Activated CD8-positive, alpha-beta T cell treated with anti-CD3 and anti-CD28 coated beads for 36 hours (primary cell): ENCODE measurements around the gene GRIPAP1. TPM values are rescaled to one million over a fixed set of nuclear protein-coding genes. Genes with fewer than 3 reads are reported as not detected.

Source experiments
- ATAC-seq: fragments of 200-7000 bp; cut with Tn5 transposase; one replicate; pipeline ENCODE4 v1.10.0; 2021; ENCODE audit warnings: mild to moderate bottlenecking, moderate library complexity
- CTCF ChIA-PET: fragments of 350-600 bp; sonication (Branson Sonifier 250); formaldehyde crosslinking; loops from one replicate; lab custom pipeline; 2021; ENCODE audit warnings: antibody characterized with exemption; lab: Charles Lee
- POLR2A ChIA-PET: fragments of 350-600 bp; sonication (Branson Sonifier 250); formaldehyde crosslinking; loops from one replicate; lab custom pipeline; 2021; ENCODE audit warnings: antibody characterized with exemption; lab: Charles Lee
- DNase-seq: peaks from one replicate; pipeline ENCODE4 v3.0.0-alpha.2; 2020
- H3K27ac Mint-ChIP-seq: one replicate; pipeline ENCODE4 v1.8.0; 2021; ENCODE audit warnings: mild to moderate bottlenecking, mixed read lengths
- H3K27me3 Mint-ChIP-seq: one replicate; pipeline ENCODE4 v1.8.0; 2021; ENCODE audit warnings: mixed read lengths
- H3K36me3 Mint-ChIP-seq: one replicate; pipeline ENCODE4 v1.8.0; 2021; ENCODE audit warnings: low read depth, mixed read lengths
- H3K4me1 Mint-ChIP-seq: one replicate; pipeline ENCODE4 v1.8.0; 2021; ENCODE audit warnings: low read depth, mixed read lengths
- H3K4me3 Mint-ChIP-seq: one replicate; pipeline ENCODE4 v1.8.0; 2021; ENCODE audit warnings: mild to moderate bottlenecking, moderate library complexity, mixed read lengths
- H3K9me3 Mint-ChIP-seq: one replicate; pipeline ENCODE4 v1.8.0; 2021; ENCODE audit warnings: mixed read lengths
- CTCF ChIP-seq: fragments of 200-600 bp; IDR thresholded peaks from one replicate; pipeline ENCODE4 v1.8.0; 2022; ENCODE audit warnings: antibody characterized with exemption, mild to moderate bottlenecking
- intact Hi-C: fragments of 100-400 bp; cut with micrococcal nuclease; formaldehyde crosslinking; loops from one replicate; pipeline ENCODE4 v1.10.0; 2022
- total RNA-seq, 2 experiments: library from RNA; stranded (reverse); gene quantifications; one replicate each; pipeline ENCODE4 v1.2.3, GENCODE V29; 2021

The GRIPAP1 gene
- total RNA-seq, 2 experiments from 2014 or later, result 64.3 to 67.7 TPM

- ATAC-seq, result no peak
- CTCF ChIA-PET, result no interaction called here
These were observed 27.0 kb downstream of the GRIPAP1 start for GRCh38 chrX:48975041-48975440.

GRCh38 chrX:48974574-48974973 is 27.5 kb downstream of the GRIPAP1 start:
- no peaks in the 10 kb centered on the region for H3K9me3 Mint-ChIP-seq
- DNase-seq, result no peak
- ChIA-PET CTCF (interaction anchor here (3.2 kb wide), 1 partner anchor 11 kb away, joined by 7 read pairs; no protein-coding TSS in a partner anchor), POLR2A (no interaction called here)
- no peak overlapping the region for H3K4me3 Mint-ChIP-seq
- no peak for ATAC-seq
- H3K36me3 Mint-ChIP-seq, result peaks cover 26% of the 10 kb centered on the region
- no peak for TF ChIP-seq CTCF
- peaks cover 18% of the 10 kb centered on the region for H3K4me1 Mint-ChIP-seq
- intact Hi-C loops, result loop anchor here (5.0 kb wide), 1 partner anchor 68 kb away; the partner anchor contains the start of gene TFE3
- peak overlapping the region; percentile 21 for H3K27ac Mint-ChIP-seq
- H3K27me3 Mint-ChIP-seq, result no peaks in the 10 kb centered on the region

More at GRCh38 chrX:48975041-48975440, 27.0 kb downstream of the GRIPAP1 start:
- Mint-ChIP-seq H3K4me3 (no peak overlapping the region), H3K27ac (no peak overlapping the region), H3K27me3 (no peaks in the 10 kb centered on the region), H3K36me3 (peaks cover 27% of the 10 kb centered on the region), H3K4me1 (peaks cover 18% of the 10 kb centered on the region), H3K9me3 (no peaks in the 10 kb centered on the region)
- POLR2A ChIA-PET, result no interaction called here
- TF ChIP-seq CTCF, result no peak
- DNase-seq, result no peak
- intact Hi-C loops, result no loop called here

- Mint-ChIP-seq H3K4me1 (peaks cover 18% of the 10 kb centered on the region), H3K27ac (no peak overlapping the region), H3K36me3 (peaks cover 26% of the 10 kb centered on the region), H3K4me3 (no peak overlapping the region), H3K27me3 (no peaks in the 10 kb centered on the region), H3K9me3 (no peaks in the 10 kb centered on the region)
- TF ChIP-seq CTCF, result no peak
- DNase-seq (no peak), ATAC-seq (no peak)
- CTCF ChIA-PET, result interaction anchor here (3.2 kb wide), 1 partner anchor 10 kb away, joined by 7 read pairs; no protein-coding TSS in a partner anchor
- POLR2A ChIA-PET, result no interaction called here
- intact Hi-C loops, result loop anchor here (5.0 kb wide), 1 partner anchor 68 kb away; the partner anchor contains the start of gene TFE3
These were observed 28.0 kb downstream of the GRIPAP1 start for GRCh38 chrX:48974033-48974432.

- ChIA-PET CTCF (interaction anchor here (1.0 to 3.2 kb wide), 6 partner anchors 9 to 71 kb away, joined by 3 to 7 read pairs (median 3); partner anchors contain the start of gene TFE3), POLR2A (interaction anchor here (1.3 to 1.6 kb wide), 3 partner anchors 11 to 394 kb away, joined by 3 to 4 read pairs (median 3); no protein-coding TSS in a partner anchor)
- Mint-ChIP-seq H3K9me3 (no peaks in the 10 kb centered on the region), H3K27ac (no peak overlapping the region), H3K36me3 (peaks cover 18% of the 10 kb centered on the region), H3K4me3 (peak overlapping the region; percentile 33), H3K27me3 (no peaks in the 10 kb centered on the region), H3K4me1 (peaks cover 18% of the 10 kb centered on the region)
- ATAC-seq (peak; percentile 51), DNase-seq (peak; percentile 52)
- intact Hi-C loops, result loop anchor here (5.0 kb wide), 1 partner anchor 70 kb away; the partner anchor contains the start of gene TFE3
- no peak for TF ChIP-seq CTCF
These were observed 29.6 kb downstream of the GRIPAP1 start for GRCh38 chrX:48972220-48973164.
